Body of pancreas (tissue), 4 donors: ENCODE measurements around the gene PCSK1.

Source experiments
- CTCF ChIP-seq, 7 experiments: fragments of 450-650 bp in 4 of 7; fragments of 200-600 bp in 3 of 7; sonication (generic) in 3 of 7; IDR thresholded peaks; one replicate each; pipeline ENCODE4 v1.5.1; 2016 to 2019; ENCODE audit warnings: antibody characterized with exemption in 7 of 7
- POLR2A ChIP-seq, 3 donors: fragments of 450-650 bp; IDR thresholded peaks; one replicate each; pipeline ENCODE4 v1.6.1; 2016; ENCODE audit warnings: antibody characterized with exemption in 3 of 3, mild to moderate bottlenecking in 2 of 3

- TF ChIP-seq POLR2A (IDR thresholded peaks at IDR 0.05) (no peak), CTCF (IDR thresholded peaks at IDR 0.05) (no peak)
Measured at GRCh38 chr5:96453394-96453793, 20.3 kb upstream of the PCSK1 start.
